ENCODE results near the gene SOBP. TPM values are rescaled to one million over a fixed set of nuclear protein-coding genes. Genes with fewer than 3 reads are reported as not detected.

The SOBP gene
- total and polyA plus RNA-seq, 2 donors (not counting 1 experiment from before 2014, with no cell fraction given): 0.82 to 1.5 TPM

- no peak overlapping the region for H3K4me3 Mint-ChIP-seq
- peaks cover 50 to 54% of the 10 kb centered on the region in 2 donors for H3K4me1 ChIP-seq (ENCODE audit: control insufficient read depth in 2 of 2, insufficient read depth in 2 of 2, low read length in 2 of 2)
- ChIA-PET CTCF (interaction anchor here (0.9 to 1.0 kb wide), 2 partner anchors 13 to 38 kb away, joined by 3 to 4 read pairs; no protein-coding TSS in a partner anchor), POLR2A (no interaction called here)
- no peak for TF ChIP-seq EZH2 (IDR thresholded peaks at IDR 0.05; ENCODE audit: borderline replicate concordance, insufficient read depth, low read depth, low read length, poor library complexity, severe bottlenecking)
- no peak for TF ChIP-seq CTCF (IDR thresholded peaks at IDR 0.05)
- peaks cover 0 to 23% (median 6%) of the 10 kb centered on the region in 4 experiments for H3K27me3 ChIP-seq (replicated peaks in 1 of 4; ENCODE audit: control extremely low read depth in 1 of 4, control insufficient read depth in 3 of 4, insufficient read depth in 4 of 4, low read length in 3 of 4)
- no peaks in the 10 kb centered on the region for H3K36me3 ChIP-seq (replicated peaks in 1 of 2; ENCODE audit: control extremely low read depth in 1 of 2, control insufficient read depth in 1 of 2, extremely low read depth in 1 of 2, insufficient read depth in 2 of 2, low read length in 1 of 2)
- no peak overlapping the region for H3K27ac ChIP-seq (ENCODE audit: low read length in 2 of 2)
- no peak overlapping the region for H3K27ac Mint-ChIP-seq
- no peak for ATAC-seq (ENCODE audit: low read depth)
- no peak overlapping the region for H3K9ac ChIP-seq (ENCODE audit: low read length)
- H3K79me2 ChIP-seq (ENCODE audit: control insufficient read depth, insufficient read depth, low read length): no peaks in the 10 kb centered on the region
- H3K4me3 ChIP-seq (ENCODE audit: control extremely low read depth in 1 of 5, extremely low read depth in 1 of 5, insufficient read depth in 1 of 5, low read depth in 2 of 5, low read length in 4 of 5): no peak overlapping the region
- H3K4me1 Mint-ChIP-seq: peaks cover 56% of the 10 kb centered on the region
- DNase-seq: no peak
- no peaks in the 10 kb centered on the region for H4K20me1 ChIP-seq (ENCODE audit: control insufficient read depth, insufficient read depth, low read length, poor library complexity, severe bottlenecking)
- intact Hi-C loops (cut with micrococcal nuclease): no loop called here
- peaks cover 0 to 12% (median 0%) of the 10 kb centered on the region in 3 donors for H3K9me3 ChIP-seq (ENCODE audit: control extremely low read depth in 1 of 3, control insufficient read depth in 2 of 3, insufficient read depth in 1 of 3, low read length in 2 of 3)
- no peak overlapping the region for H2AFZ ChIP-seq (ENCODE audit: insufficient read depth, low read depth, low read length, poor library complexity, severe bottlenecking)
- H3K4me2 ChIP-seq (replicated peaks; ENCODE audit: low read depth, low read length, poor library complexity, severe bottlenecking): no peak overlapping the region
- WGBS (ENCODE audit: insufficient coverage): 90% methylated on average over 8 of the region's 10 CpGs
- no peaks in the 10 kb centered on the region for H3K9me3 Mint-ChIP-seq (ENCODE audit: insufficient read depth)
- peaks cover 22% of the 10 kb centered on the region for H3K27me3 Mint-ChIP-seq
These were observed 146.6 kb downstream of the SOBP start for GRCh38 chr6:107636486-107636885.
